ENCODE data around the gene KIF16B.
"Not testable (repeated sequence)": the region's sequence is repeated elsewhere in the genome, so short reads cannot be mapped to it uniquely, and the experiment has no call there.

The KIF16B gene

DNA sequence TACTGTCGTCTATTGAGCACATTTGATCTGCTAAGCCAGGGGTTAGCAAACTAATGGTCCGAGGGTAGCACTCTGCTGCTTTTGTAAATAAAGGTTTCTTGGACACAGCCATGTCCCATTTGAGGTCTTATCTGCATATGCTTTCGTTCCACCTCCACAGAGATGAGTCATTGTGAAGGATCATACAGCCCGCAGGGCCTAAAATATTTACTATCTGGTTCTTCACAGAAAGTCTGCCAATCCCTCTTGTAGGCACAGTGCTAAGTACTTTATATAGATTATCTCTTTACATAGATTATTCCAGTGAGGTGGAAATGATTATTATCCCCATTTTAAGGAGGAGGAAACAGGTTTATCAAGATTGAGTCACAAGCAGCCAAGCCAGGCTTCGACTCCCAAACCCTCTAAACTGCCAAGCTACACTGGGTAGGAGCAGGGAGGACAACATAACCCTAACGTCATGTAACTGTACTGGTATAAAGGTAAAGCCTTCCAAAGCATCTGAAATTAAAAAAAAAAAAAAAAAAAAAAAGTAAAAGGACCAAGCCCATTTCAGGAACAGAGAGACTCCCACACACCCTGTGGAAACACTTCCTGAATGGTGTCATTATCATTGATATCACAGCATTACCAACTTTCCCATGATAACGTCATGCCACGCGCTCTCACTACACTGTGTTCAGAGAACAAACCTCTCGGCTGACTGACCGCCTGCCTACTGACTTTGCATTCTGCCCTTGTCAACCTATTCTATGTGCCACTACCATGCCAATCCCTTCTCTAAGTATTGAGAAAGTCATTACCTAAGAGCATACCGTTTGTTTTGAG lies 101.0 kb downstream of the KIF16B start:
- DNase-seq: no peak

DNA sequence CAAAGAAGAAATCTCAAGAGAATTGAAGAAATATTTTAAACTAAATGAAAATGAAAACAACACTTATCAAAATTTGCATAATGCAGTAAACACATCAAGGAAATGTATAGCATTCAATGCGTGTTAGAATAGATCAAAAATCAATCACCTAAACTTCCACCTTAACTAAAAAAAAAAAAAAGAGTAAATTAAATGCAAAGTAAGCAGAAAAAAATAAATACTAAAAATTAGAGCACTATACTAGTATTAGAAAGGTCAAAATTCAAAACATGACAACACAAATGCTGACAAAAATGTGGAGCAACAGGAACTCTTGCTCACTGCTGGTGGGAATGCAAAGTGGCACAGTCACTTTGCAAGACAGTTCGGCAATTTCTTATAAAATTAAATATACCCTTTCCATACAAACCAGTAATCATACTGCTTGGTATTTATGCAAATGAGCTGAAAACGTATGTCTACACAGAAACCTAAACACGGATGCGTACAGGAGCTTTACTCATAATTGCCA lies 103.8 kb downstream of the KIF16B start:
- no peak for DNase-seq

DNA sequence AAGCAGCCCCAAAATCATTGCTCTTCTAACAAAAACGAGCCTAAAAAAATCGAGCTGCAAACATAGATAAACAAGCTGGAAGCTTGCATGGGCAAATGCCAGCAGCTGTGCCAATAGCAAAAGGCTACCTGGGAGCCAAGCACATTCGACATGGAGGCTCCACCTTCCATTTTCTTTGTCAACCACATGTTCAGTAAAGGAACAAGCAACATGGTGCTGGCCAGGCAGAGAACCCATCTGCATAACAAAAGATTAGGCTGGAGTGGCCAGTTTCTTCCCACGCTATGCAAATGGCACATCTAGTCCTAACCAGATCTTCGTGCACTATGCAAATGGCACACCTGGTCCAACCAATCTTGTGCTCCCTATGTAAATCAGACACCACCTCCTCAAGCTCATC lies 110.5 kb downstream of the KIF16B start:
- no peak for DNase-seq

DNA sequence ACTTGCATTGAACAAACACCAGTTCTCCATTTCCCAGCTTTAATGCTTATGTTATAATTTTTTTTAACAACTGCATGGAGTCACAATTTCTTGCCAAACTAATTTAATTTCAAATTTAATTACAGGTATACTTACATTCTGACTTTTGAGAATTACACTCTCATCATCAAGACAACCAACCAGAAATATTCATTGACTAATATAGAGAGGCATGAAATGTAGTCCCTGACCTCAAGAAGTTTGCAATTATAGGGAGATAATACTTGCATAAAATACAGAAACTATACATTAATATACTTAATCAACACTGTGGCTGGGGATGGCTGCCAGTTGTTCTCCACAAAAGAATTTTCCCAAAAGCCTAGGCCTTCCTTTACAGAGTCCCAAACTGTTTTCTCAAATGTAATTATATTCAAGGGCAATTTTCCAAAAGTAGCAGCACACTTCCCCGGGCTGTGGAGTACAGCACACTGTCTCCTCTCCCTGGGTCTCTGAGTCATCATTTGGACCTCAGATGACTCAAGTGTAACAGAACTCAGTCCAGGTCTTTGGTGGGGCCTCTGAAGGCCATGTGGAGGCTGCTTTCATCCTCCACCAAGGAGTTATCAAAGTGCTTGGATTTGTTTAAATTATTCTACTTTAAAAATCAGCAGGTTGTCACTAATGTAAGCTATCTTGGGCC lies 114.1 kb downstream of the KIF16B start:
- DNase-seq: peak; percentile 92

DNA sequence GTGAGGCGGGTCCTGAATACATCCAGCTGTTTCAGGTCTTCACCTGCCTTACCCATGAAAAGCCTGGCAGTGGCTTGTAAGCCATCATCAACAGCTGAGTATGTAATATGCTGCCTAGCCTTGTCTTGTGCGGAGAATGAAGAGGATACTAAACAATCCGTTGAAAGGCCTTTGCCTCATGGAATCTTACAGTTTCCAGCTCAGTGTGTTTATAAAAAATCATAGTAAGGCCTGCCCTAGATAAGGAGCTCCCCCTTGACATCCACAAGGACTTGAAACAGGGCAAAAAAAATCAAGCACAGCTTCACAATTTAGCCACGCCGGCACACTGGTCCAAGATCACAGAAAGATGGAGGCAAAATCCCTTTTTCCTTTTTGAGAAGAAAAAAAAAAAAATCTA lies 115.7 kb downstream of the KIF16B start:
- no peak for DNase-seq

DNA sequence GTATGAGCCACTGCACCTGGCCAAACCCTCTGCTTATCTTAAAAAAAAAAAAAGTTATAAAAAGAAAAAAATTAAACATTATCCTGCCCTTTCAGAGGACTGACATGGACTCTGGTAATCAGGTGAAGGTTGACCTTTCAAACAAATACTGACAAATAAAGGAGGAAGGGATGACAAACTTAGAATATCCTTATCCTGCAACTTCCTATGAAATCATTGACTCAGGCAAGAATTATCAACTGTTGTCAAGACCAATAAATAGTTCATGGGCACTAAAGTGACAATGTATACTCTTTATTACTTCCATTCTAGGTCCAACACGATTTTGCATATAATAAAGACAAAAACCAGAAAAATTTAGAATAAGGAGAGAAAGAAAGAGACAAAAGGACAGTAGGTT lies 117.9 kb downstream of the KIF16B start:
- DNase-seq: no peak

DNA sequence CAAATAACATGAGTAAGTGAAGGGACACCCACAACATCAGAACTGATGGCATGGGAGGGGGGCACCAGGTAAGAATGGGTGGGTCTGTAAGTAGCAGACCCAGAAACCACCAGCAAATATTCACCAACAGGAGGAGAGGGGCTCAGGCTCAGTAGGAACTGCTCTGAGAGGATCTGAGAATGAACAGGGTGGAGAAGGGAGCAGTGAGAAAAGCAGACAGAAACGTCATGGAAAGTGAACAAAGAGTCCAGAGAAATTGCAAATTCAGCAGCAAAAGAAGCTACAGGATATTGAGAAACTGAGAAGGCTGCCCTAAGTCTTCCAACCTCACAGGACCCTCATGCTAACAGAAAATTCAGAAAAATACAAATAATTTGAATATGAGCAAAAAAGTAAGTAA lies 121.3 kb downstream of the KIF16B start:
- no peak for DNase-seq

DNA sequence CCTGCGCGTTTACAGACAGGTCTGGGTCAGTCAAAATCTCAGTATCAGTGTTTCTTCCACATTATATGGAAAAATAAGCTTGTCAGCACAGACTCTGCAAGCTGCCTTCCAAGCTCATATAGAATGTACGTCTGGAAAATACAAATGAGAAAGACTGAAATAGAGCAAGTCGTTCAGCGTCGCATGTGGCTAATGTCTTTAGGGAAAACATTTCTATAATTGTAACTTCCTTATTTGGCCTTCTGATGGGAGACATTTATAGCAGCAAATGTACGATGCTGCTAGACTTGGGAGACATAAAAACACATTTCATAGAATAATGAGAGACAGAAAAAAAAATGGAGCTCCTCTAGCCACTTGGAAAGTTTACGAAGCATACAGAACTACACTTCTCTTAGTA lies 122.2 kb downstream of the KIF16B start:
- no peak for DNase-seq

DNA sequence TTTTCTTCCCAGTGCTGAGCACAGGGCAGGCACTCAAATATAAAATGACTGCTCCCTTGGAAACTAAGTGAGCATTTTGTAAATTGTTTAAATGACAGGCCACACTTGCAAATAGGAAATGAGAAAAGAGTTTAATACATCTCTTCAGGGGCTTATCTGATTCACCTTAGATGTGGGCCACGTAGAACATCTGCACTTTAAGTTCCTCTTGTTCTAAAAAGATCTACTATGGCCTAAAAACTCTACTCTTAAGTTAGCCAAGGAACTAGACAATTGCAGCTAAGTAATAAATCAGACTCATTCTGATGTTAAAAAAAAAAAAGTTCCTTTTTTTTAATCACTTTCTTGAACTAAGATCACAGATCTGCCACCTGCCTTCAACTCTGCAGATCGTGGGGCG lies 126.3 kb downstream of the KIF16B start:
- DNase-seq: no peak

DNA sequence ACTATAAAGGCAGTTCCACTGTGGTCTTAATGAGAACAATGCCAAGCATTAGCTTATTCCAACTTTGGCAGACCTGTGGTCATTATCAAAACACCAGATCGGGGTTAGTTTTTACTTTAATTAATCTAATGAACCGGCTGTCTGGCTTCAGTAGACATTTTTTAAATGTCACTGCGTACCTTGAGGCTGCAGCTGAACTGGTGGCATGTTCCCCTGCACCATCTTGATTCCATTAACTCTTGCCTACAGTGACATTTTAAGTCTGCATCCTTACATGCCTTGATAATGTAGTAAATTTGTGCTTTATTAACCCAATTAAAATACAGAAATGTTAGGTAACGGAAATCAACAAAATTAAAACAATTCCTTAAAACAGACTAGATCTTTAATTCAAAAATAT lies 127.0 kb downstream of the KIF16B start:
- DNase-seq: no peak

DNA sequence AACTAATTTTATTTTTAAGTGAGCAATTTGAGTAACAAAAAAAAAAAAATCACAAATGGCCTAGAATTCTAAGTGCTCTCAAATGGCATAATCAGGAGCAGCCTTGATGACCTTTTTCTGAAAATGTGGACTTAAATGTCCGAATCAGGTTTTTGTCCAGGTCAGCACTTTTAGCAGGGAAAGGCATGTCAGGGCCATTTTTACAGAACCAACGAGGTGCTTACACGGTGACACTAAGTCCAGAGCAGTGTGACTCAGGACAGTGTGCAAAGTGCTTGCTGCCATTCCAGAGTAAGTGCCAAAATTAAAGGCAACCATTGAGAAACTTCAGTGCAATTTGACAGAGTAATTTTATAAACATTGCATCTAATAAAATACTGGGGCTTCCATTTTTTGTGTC lies 127.8 kb downstream of the KIF16B start:
- DNase-seq: no peak

DNA sequence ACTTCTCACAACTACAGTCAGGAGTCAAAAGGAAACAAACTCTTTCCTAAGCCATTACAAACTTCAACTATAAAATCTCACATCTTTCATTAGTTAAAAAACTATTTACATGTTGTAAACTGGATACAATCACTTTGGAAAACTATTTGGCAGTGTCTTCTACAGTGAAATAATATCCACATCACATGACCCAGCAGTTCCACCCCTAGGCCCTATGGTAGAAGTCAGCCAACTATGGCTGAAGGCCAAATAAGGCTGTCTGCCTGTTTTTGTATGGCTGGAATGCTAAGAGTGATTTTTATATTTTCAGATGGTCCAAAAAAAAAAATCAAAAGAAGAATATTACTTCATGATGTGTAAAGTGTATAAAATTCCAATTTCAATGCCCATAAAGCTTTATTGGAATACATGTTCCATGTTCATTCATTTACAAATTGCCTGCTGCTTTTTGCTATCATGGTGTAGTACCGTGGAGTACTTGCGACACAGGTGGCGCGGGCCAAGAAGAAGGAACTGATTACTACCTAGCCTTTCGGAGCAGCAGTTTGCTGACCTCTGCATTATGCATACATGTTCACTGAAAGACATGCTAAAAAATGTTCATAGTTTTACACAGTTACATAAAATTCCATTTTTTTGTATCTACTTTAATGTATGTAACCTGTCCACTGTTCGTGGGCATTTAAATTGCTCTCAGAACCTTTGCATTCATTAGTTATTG lies 129.0 kb downstream of the KIF16B start:
- DNase-seq: peak; percentile 22

DNA sequence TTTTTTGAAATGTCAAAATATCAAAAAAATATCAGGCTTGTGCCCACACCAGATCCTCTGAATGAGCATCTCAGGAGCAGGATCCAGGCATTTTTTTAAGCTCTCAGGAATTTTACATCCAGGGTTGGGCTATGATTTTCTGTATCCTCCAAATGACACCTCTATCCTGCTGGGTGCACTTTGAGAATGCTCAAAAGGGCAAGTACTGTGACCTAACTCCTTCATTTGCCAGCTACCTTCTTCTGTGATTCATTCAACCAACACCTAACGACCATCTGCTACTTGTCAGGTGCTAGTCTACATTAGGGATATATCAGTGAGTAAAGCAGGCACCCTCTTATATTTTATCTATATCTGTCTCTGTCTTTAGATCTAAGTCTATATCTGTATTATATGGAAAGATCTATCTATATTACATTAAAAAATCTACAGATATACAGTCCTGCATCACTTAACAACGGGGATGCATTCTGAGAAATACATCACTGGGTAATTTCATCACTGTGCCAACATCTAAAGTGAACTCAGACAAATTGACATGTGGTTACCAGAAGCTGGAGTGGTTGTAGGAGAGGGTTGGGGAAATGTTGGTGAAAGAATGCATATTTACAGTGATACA lies 131.6 kb downstream of the KIF16B start:
- DNase-seq: no peak

DNA sequence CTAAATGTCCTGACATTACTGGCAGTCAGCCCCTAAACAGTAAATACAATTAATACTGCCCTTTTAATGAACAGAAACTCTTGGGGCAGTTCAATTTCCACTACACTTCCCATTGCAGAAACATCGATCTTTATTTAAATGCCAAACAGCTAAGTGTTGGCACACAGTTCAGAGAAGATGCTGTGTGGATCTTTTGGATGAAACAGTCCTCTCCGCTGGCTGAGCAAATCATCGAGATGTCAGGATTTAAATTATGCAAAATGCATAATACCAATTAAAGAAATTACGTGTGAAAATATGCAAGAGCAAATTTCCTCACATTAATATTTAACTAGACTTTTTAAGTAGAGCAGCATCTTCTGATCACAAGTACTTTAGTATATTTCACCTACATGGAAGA lies 132.6 kb downstream of the KIF16B start:
- no peak for DNase-seq

DNA sequence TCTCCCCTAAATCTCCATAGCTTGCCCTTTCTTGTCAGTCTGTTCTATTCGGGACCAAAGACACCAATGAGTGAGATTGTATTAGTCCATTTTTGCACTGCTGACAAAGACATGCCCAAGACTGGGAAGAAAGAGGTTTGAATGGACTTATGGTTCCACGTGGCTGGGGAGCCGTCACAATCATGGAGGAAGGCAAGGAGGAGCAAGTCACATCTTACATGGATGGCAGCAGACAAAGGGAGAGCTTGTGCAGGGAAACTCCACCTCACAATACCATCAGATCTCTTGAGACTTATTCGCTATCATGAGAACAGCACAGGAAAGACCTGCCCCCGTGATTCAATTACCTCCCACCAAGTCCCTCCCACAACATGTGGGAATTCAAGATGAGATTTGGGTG lies 133.7 kb downstream of the KIF16B start:
- not testable (repeated sequence) for DNase-seq

DNA sequence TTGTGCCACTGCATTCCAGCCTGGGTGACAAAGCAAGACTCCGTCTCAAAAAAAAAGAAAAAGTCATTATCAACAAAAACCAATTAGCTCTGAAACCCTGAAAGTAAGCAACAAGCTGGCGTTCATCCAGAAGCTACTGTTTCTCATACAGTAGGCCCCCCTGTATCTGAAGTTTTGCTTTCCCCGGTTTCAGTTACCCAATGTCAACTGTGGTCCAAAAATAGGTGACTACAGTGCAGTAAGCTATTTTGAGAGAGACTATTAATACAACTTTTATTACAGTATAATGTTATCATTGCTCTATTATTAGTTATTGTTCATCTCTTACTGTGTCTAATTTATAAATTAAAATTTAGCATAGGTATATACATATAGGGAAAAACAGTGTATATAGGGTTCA lies 135.1 kb downstream of the KIF16B start:
- DNase-seq: no peak

DNA sequence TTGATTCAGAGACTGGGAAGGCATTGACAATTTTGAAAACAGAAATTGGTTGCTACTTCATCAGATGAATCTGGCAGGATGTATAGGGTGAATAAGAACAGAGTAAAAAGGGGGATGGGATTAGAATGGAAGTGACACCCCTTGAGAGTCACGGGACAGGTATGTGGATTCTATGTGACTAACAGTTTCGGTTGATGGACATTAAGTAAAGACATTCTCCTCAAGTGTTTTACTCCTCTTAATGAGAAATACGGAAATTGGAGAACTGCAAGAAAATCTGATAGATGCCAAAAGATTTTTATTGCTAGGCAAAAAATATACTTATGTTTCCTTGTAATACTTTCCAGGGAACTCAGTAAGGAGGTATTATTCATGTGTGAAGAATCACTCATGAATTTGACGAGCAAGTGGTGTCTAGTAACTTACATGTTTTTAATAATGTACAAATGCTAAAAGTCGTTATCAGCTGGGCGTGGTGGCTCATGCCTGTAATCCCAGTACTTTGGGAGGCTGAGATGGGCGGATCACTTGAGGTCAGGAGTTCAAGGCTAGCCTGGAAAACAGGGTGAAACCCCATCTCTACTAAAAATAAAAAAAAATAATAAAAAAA lies 135.8 kb downstream of the KIF16B start:
- DNase-seq: no peak

DNA sequence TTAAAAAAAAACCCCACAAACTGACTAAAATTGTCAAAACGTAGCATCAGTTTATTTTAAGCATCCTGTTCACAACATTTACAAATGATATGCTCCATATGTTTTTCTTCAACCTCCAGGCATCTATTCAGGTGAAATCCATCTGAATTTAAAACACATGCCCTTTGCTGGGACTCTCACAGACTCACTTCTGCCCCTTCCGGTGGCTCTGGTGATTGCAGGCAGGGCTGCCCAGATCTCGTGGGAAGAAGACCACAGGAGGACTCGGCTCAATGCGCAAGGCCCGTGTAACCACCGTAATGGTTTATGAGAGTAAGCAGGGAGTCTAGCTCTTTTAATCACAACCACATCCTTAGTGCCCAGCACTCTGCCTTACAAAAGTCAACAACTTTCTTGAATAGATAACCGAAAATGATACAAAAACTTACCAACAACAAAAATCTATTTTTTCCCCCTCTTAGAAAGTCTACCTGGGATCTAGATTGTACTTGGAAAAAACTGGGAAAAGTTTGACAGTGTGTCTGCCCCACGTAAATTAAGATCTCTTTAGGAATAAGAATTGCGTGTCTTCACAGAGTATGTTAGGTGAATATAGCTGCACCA lies 139.1 kb downstream of the KIF16B start:
- peak; percentile 34 for DNase-seq

DNA sequence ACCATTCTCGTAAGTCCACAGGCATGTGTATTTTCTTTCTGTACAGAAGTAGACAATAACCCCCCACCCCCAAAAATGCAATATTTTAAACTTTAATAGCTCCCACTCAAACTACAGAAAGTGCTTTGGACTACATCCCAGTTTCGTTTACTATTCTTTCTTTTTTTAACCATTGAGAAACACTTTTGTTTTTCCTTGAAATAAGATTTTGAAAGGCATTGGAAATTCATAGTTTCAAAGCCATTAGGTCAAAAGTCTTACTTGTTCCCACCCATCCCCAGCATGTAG lies 140.0 kb downstream of the KIF16B start:
- no peak for DNase-seq

DNA sequence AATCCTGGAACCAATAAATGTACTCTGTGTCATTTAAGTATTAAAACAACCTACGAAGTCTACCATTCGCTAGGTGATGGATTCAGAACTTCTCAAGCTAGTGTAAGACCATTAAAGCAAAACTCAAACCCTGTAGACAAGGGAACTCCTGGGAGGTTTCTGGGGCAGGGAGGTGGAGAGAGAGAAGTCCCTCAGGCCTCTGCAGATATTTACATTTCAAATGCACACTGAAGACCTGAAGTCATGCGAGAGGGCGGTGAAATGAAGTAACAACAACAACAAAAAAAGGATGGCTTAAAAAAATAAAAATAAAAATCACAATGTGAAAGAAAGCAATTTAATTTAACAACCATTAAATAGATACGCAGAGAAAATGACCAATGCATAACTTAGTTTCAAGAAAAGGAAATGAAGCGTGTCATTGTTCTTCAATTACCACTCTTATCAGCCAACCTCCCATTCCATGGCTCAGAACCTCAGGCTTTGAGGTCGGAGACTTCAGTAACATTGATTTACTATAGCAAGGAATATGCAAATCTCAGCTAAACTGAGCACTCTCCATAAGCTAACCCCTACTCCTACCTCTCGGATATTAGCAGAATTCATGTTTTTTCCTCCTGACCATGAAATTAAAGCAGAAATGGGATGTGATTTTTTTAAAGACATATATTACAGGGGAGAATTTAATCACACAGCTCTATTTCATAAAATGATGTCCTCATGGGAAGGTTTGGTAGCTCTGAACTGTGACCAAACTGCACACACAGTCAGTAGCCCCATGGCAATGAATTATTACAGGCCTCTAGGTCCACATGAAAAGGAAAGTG lies 140.6 kb downstream of the KIF16B start:
- DNase-seq: no peak

DNA sequence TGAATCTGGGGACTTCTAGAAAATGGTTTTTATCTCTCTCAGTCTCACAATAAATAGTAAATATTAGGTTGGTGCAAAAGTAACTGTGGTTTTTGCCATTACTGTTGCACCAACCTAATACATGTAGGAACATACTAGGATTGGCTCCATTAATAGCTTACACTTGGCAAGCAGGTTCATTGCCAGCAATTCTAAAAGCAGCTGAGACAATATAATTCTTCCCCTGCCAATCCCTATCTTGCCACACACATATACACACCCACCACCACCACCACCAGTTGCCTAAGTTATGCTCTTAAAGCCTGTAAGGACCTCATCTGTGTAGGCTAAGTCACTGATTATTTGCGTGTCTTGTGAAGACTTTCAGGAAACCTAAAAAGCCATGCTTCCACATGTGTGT lies 145.1 kb downstream of the KIF16B start:
- DNase-seq: no peak
